Activated CD8-positive, alpha-beta memory T cell treated with anti-CD3 and anti-CD28 coated beads, Interleukin-2, amount 50 U/mL, for 48 hours (primary cell): ENCODE measurements around the gene TLCD2.
"Not testable (repeated sequence)": the region's sequence is repeated elsewhere in the genome, so short reads cannot be mapped to it uniquely, and the experiment has no call there.

ENCODE experiments used
- DNase-seq: peaks from one replicate; pipeline ENCODE4 v3.0.0-alpha.2; 2020

Gene TLCD2

DNA sequence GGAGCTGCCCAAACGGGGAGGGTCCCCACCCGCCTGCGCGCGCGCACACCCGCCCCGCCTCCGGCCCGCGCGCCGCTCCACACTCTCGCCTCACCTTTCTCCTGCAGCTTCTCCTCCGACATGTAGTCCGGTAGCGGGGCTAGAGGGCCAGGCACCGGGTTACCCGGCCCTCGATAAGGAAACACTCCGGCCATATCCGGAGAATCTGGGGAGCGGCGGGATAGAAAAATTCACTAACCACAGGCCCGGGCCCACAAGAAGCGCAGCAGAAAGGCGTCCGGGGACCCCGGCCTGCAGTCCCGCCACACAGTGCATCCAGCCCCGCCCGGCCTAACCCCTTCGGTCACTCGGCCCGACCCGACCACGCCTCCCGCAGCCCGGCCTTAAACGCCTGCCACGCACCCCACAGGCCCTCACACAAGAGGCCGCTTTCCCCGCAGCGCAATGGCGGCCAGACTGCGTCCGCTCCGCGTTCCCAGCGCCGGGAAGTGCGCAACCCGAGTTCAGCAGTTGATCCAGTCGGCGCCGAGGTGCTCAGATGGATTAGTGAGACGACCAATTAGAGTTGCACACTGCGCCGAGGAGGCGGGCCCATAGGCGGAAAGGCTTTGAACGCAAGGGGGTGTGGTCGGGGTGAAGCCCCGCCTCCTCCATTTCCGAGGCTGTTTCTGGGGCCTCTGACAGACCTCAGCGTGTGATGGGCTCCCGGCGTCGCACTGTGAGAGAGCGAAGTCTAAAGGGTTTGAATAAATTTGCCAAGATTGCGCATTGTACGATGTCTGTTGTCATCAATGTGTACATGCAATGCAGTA, 25.6 kb downstream of the TLCD2 start, which contains the start of gene PRPF8:
PRPF8 (minus strand) TSS at position 490 of the 812 bp plus-strand sequence; CDS start at position 194, 296 bp downstream.
- DNase-seq: peak; percentile 97

- no peak for DNase-seq
Measured at GRCh38 chr17:1683459-1683858, 26.7 kb downstream of the TLCD2 start.

GRCh38 chr17:1676401-1676800, 33.8 kb downstream of the TLCD2 start:
- no peak for DNase-seq

DNA sequence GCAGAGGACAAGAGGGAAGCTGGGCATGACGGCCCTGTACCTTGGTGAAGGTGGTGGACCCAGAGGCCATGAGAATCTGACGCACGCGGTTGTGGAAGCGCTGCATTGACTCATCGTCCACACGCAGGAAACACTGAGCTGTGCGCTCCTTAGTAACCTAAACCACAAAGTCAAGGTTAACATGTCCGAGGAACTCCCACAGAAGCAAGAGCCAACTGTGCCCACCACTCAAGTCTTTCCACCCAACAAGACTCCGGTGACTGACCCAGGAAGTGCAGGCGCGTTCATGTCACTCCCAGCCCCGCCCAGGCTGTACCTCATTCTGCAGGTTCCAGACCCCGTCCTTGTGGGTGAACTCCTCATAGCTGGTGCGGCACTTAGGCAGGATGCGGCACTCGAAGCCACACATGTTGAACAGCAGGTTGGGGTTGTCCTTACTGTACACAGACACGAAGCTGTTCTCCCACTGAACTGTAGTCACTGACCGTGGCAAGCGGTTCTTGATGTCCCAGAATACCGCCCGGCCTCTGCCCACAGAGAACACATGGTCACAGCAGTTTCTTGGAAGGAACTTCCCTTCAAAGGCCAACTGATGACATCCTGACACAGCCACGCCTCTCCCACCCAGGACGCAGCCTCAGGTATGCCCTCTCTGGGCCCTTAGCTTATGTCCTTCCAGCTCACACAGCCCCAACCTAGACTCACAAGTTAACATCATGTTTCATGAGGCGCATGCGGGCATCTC, 37.0 kb downstream of the TLCD2 start:
- DNase-seq: no peak

DNA sequence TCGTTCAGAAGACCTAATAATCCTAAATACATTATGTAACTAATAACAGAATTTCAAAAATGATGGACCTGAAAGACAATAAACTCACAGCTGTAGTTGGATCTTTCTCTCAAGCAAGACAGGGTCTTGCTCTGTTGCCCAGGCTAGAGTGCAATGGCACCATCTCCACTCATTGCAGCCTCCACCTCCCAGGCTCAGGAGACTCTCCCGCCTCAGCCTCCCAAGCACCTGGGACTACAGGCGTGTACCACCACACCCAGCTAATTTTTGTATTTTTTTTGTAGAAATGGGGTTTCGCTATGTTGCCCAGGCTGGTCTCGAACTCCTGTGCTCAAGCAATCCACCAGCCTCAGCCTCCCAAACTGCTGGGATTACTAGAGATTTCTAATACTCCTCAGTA, 46.2 kb downstream of the TLCD2 start:
- not testable (repeated sequence) for DNase-seq

DNA sequence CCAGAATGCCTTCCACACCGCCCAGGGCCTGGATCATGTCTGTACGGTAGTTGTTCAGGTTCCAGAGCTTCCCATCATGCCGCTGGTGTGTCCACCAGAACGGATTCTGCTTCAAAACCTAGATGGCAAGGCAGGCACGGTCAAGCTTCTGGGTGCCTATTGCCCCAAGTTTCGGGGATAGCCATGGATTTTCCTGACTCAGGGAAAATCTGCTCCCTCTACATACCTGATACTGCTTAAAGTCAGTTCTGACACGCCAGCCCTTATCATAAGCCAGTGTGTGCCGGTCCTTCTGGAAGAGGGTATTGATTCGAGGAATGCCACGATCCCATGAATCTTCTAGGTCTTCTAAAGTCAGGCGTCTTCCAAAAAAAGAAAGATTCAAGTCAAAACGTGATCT, 49.1 kb downstream of the TLCD2 start:
- no peak for DNase-seq

DNA sequence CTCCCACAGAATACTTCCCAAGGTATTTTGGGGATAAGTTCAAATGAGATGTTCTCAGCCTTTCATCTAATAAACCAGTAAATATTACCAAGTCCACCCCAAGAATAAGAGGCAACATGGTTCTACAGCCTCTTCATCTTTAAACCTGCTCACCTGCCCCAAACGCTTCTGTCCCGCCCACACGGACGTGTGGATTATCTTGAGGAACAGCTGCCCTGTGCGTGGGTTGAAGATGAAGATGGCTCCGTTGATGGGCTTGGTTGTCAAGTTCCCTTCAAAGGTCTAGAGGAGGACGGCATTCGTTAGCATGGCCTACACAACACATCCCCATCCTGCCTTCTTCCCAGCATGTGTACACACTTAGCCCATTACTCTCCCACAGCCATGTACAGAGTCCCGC, 52.1 kb downstream of the TLCD2 start:
- DNase-seq: no peak

DNA sequence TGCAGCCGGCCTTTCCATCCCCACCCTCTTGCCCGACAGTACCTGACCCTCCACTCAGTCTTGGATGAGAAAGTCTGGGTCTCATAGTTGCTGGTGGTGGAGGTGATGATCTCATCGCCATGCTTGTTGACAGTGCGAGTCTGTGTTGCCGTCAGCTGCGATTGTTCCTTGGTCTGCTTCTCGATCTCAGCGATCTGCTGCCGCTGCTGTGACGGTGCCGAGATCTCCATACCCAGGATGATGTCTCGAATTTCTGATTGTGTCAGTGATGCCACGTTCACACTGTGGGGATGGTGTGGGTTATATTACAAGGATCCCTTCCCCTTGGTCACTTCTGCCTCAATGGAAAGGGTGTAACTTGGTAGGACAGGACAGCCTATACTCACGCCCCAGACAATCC, 56.4 kb downstream of the TLCD2 start:
- no peak for DNase-seq

GRCh38 chr17:1652794-1653193, 57.4 kb downstream of the TLCD2 start:
- not testable (repeated sequence) for DNase-seq
